ENCODE data around the gene ATP10B.

The ATP10B gene

GRCh38 chr5:160523502-160524163, 328.4 kb downstream of the ATP10B start:
- no peak overlapping the region for H3K18ac ChIP-seq (ENCODE audit: low read depth in 1 of 2, low read length in 2 of 2)
- DNase-seq, result no peak
- no peak overlapping the region for H4K8ac ChIP-seq (ENCODE audit: low read length)
- H2BK12ac ChIP-seq (ENCODE audit: low read length in 2 of 2), result no peak overlapping the region
- no peak overlapping the region for H3K14ac ChIP-seq (ENCODE audit: low read length in 2 of 2)
- H3K36me3 ChIP-seq (ENCODE audit: control insufficient read depth in 1 of 2, insufficient read depth in 2 of 2, low read depth in 1 of 2, low read length in 2 of 2), result no peaks in the 10 kb centered on the region
- H2BK15ac ChIP-seq (ENCODE audit: low read depth, poor library complexity, severe bottlenecking), result no peak overlapping the region
- H2AFZ ChIP-seq (ENCODE audit: low read depth, low read length), result no peak overlapping the region
- H4K91ac ChIP-seq (ENCODE audit: low read length), result no peak overlapping the region
- H3K4ac ChIP-seq (ENCODE audit: low read depth in 1 of 2, low read length in 2 of 2), result no peak overlapping the region
- no peak overlapping the region for H2AK5ac ChIP-seq (ENCODE audit: low read length, severe bottlenecking)
- H3K9me3 ChIP-seq (ENCODE audit: control insufficient read depth, low read length), result no peaks in the 10 kb centered on the region
- peaks cover 3 to 34% of the 10 kb centered on the region in 2 experiments for H3K27me3 ChIP-seq (ENCODE audit: control insufficient read depth in 1 of 2, insufficient read depth in 1 of 2, low read length in 2 of 2)
- H3K4me3 ChIP-seq (ENCODE audit: insufficient read depth in 1 of 2, low read depth in 1 of 2, low read length in 2 of 2), result no peak overlapping the region
- no peak overlapping the region for H3K23ac ChIP-seq (ENCODE audit: low read length in 2 of 2)
- 66% methylated on average over 3 of the region's 4 CpGs for WGBS
- H3K4me2 ChIP-seq (ENCODE audit: low read length, poor library complexity, severe bottlenecking), result no peak overlapping the region
- no peaks in the 10 kb centered on the region for H3K4me1 ChIP-seq (ENCODE audit: control insufficient read depth, insufficient read depth, low read depth, low read length)
- no peak overlapping the region for H2BK5ac ChIP-seq (ENCODE audit: low read depth, low read length, poor library complexity, severe bottlenecking)
- no peak overlapping the region for H3K9ac ChIP-seq (ENCODE audit: low read length)
- no peak overlapping the region for H3K27ac ChIP-seq (ENCODE audit: low read length, poor library complexity, severe bottlenecking)
- H3K79me1 ChIP-seq (replicated peaks; ENCODE audit: low read length, poor library complexity, severe bottlenecking), result no peaks in the 10 kb centered on the region
- no peak overlapping the region for H2BK120ac ChIP-seq (ENCODE audit: low read depth, low read length)

- Histone ChIP-seq H2AK5ac (ENCODE audit: low read length, severe bottlenecking) (no peak overlapping the region), H2BK120ac (ENCODE audit: low read depth, low read length) (no peak overlapping the region), H2AFZ (ENCODE audit: low read depth, low read length) (no peak overlapping the region), H3K4me3 (ENCODE audit: insufficient read depth in 1 of 2, low read depth in 1 of 2, low read length in 2 of 2) (no peak overlapping the region), H3K9ac (ENCODE audit: low read length) (no peak overlapping the region), H2BK15ac (ENCODE audit: low read depth, poor library complexity, severe bottlenecking) (no peak overlapping the region), H3K27me3 (ENCODE audit: control insufficient read depth in 1 of 2, insufficient read depth in 1 of 2, low read length in 2 of 2) (peaks cover 3 to 18% of the 10 kb centered on the region in 2 experiments), H3K18ac (ENCODE audit: low read depth in 1 of 2, low read length in 2 of 2) (no peak overlapping the region), H2BK5ac (ENCODE audit: low read depth, low read length, poor library complexity, severe bottlenecking) (no peak overlapping the region), H3K4ac (ENCODE audit: low read depth in 1 of 2, low read length in 2 of 2) (no peak overlapping the region), H3K4me2 (ENCODE audit: low read length, poor library complexity, severe bottlenecking) (no peak overlapping the region), H4K8ac (ENCODE audit: low read length) (no peak overlapping the region), H2BK12ac (ENCODE audit: low read length in 2 of 2) (no peak overlapping the region), H3K27ac (ENCODE audit: low read length, poor library complexity, severe bottlenecking) (no peak overlapping the region), H3K79me1 (replicated peaks; ENCODE audit: low read length, poor library complexity, severe bottlenecking) (no peaks in the 10 kb centered on the region), H3K4me1 (ENCODE audit: control insufficient read depth, insufficient read depth, low read depth, low read length) (no peaks in the 10 kb centered on the region), H3K9me3 (ENCODE audit: control insufficient read depth, low read length) (no peaks in the 10 kb centered on the region), H3K36me3 (ENCODE audit: control insufficient read depth in 1 of 2, insufficient read depth in 2 of 2, low read depth in 1 of 2, low read length in 2 of 2) (no peaks in the 10 kb centered on the region), H4K91ac (ENCODE audit: low read length) (no peak overlapping the region), H3K14ac (ENCODE audit: low read length in 2 of 2) (no peak overlapping the region), H3K23ac (ENCODE audit: low read length in 2 of 2) (no peak overlapping the region)
- no peak for DNase-seq
Observed at GRCh38 chr5:160521392-160521663, 330.7 kb downstream of the ATP10B start.

- peaks cover 3 to 18% of the 10 kb centered on the region in 2 experiments for H3K27me3 ChIP-seq (ENCODE audit: control insufficient read depth in 1 of 2, insufficient read depth in 1 of 2, low read length in 2 of 2)
- H3K4me1 ChIP-seq (ENCODE audit: control insufficient read depth, insufficient read depth, low read depth, low read length), result no peaks in the 10 kb centered on the region
- no peak overlapping the region for H2BK120ac ChIP-seq (ENCODE audit: low read depth, low read length)
- H2AFZ ChIP-seq (ENCODE audit: low read depth, low read length), result no peak overlapping the region
- no peak overlapping the region for H2BK12ac ChIP-seq (ENCODE audit: low read length in 2 of 2)
- H3K4me3 ChIP-seq (ENCODE audit: insufficient read depth in 1 of 2, low read depth in 1 of 2, low read length in 2 of 2), result no peak overlapping the region
- no peak overlapping the region for H2BK15ac ChIP-seq (ENCODE audit: low read depth, poor library complexity, severe bottlenecking)
- H3K14ac ChIP-seq (ENCODE audit: low read length in 2 of 2), result no peak overlapping the region
- no peak overlapping the region for H4K91ac ChIP-seq (ENCODE audit: low read length)
- H3K27ac ChIP-seq (ENCODE audit: low read length, poor library complexity, severe bottlenecking), result no peak overlapping the region
- no peak overlapping the region for H3K18ac ChIP-seq (ENCODE audit: low read depth in 1 of 2, low read length in 2 of 2)
- H3K79me1 ChIP-seq (replicated peaks; ENCODE audit: low read length, poor library complexity, severe bottlenecking), result no peaks in the 10 kb centered on the region
- no peaks in the 10 kb centered on the region for H3K9me3 ChIP-seq (ENCODE audit: control insufficient read depth, low read length)
- H4K8ac ChIP-seq (ENCODE audit: low read length), result no peak overlapping the region
- no peak overlapping the region for H3K9ac ChIP-seq (ENCODE audit: low read length)
- no peak overlapping the region for H3K4ac ChIP-seq (ENCODE audit: low read depth in 1 of 2, low read length in 2 of 2)
- H2AK5ac ChIP-seq (ENCODE audit: low read length, severe bottlenecking), result no peak overlapping the region
- H2BK5ac ChIP-seq (ENCODE audit: low read depth, low read length, poor library complexity, severe bottlenecking), result no peak overlapping the region
- H3K36me3 ChIP-seq (ENCODE audit: control insufficient read depth in 1 of 2, insufficient read depth in 2 of 2, low read depth in 1 of 2, low read length in 2 of 2), result no peaks in the 10 kb centered on the region
- H3K4me2 ChIP-seq (ENCODE audit: low read length, poor library complexity, severe bottlenecking), result no peak overlapping the region
- 87% methylated on average over 6 of the region's 6 CpGs for WGBS
- DNase-seq, result no peak
- no peak overlapping the region for H3K23ac ChIP-seq (ENCODE audit: low read length in 2 of 2)
Observed at GRCh38 chr5:160520609-160521391, 331.2 kb downstream of the ATP10B start.

- Histone ChIP-seq H4K91ac (ENCODE audit: low read length) (no peak overlapping the region), H2BK15ac (ENCODE audit: low read depth, poor library complexity, severe bottlenecking) (no peak overlapping the region), H3K14ac (ENCODE audit: low read length in 2 of 2) (no peak overlapping the region), H3K4me3 (ENCODE audit: insufficient read depth in 1 of 2, low read depth in 1 of 2, low read length in 2 of 2) (no peak overlapping the region), H3K9me3 (ENCODE audit: control insufficient read depth, low read length) (no peaks in the 10 kb centered on the region), H3K27me3 (ENCODE audit: control insufficient read depth in 1 of 2, insufficient read depth in 1 of 2, low read length in 2 of 2) (peaks cover 0 to 21% of the 10 kb centered on the region in 2 experiments), H2BK5ac (ENCODE audit: low read depth, low read length, poor library complexity, severe bottlenecking) (no peak overlapping the region), H2BK12ac (ENCODE audit: low read length in 2 of 2) (no peak overlapping the region), H2BK120ac (ENCODE audit: low read depth, low read length) (no peak overlapping the region), H2AFZ (ENCODE audit: low read depth, low read length) (no peak overlapping the region), H4K8ac (ENCODE audit: low read length) (no peak overlapping the region), H3K18ac (ENCODE audit: low read depth in 1 of 2, low read length in 2 of 2) (no peak overlapping the region), H3K4me2 (ENCODE audit: low read length, poor library complexity, severe bottlenecking) (no peak overlapping the region), H3K4me1 (ENCODE audit: control insufficient read depth, insufficient read depth, low read depth, low read length) (no peaks in the 10 kb centered on the region), H3K27ac (ENCODE audit: low read length, poor library complexity, severe bottlenecking) (no peak overlapping the region), H3K36me3 (ENCODE audit: control insufficient read depth in 1 of 2, insufficient read depth in 2 of 2, low read depth in 1 of 2, low read length in 2 of 2) (no peaks in the 10 kb centered on the region), H3K23ac (ENCODE audit: low read length in 2 of 2) (no peak overlapping the region), H3K4ac (ENCODE audit: low read depth in 1 of 2, low read length in 2 of 2) (no peak overlapping the region), H2AK5ac (ENCODE audit: low read length, severe bottlenecking) (no peak overlapping the region), H3K9ac (ENCODE audit: low read length) (no peak overlapping the region), H3K79me1 (replicated peaks; ENCODE audit: low read length, poor library complexity, severe bottlenecking) (no peaks in the 10 kb centered on the region)
- no peak for DNase-seq
- WGBS, result 89% methylated on average over 7 of the region's 8 CpGs
Observed at GRCh38 chr5:160516696-160517530, 335.1 kb downstream of the ATP10B start.

Data from mesenchymal stem cell (in vitro differentiated cells and primary cell).